ENCODE results near the gene KCNQ1OT1.

The KCNQ1OT1 gene

DNA sequence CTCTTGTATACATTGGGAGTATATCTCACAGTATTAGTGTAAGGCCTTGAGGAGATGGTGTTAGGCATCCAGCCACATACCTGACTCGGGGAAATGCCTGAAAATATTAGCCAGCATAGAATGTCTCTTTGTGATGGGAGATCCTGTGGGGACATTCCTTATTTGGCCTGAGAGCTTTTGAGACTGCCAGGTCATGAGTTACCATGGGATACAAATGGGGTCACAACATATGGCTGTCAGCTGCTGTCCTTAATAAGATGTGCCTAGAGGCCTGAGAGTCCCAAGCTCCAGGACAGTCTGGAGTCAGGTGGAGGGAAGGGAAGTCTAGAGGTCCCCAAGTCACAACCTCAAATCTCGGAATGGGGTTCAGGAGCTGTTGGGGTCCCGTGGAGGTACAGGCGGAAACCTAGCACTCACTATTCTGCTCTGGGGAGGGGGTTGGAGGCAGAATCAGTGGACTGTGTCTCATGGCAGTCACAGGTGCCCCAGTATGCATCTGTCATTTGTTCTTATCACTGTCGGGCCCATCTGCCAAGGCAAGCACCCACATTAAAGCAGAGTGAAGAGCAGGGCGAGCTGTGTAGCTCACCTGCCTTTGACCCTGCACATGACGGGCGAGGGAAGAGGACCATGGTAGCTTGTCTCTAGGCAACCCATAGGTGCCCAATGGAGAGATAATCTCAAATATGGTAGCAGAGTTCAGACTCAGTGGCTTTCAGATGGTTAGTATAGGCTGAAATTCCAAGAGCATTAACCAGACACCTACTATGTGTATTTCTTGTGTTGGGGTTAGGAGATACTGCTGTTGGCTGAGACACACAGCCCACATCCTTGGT is 29.9 kb downstream of the KCNQ1OT1 start:
- no peak for DNase-seq (ENCODE audit: low read depth)
- no peak overlapping the region for H3K4me3 ChIP-seq (ENCODE audit: low read length)
- TF ChIP-seq, protein P1, sequence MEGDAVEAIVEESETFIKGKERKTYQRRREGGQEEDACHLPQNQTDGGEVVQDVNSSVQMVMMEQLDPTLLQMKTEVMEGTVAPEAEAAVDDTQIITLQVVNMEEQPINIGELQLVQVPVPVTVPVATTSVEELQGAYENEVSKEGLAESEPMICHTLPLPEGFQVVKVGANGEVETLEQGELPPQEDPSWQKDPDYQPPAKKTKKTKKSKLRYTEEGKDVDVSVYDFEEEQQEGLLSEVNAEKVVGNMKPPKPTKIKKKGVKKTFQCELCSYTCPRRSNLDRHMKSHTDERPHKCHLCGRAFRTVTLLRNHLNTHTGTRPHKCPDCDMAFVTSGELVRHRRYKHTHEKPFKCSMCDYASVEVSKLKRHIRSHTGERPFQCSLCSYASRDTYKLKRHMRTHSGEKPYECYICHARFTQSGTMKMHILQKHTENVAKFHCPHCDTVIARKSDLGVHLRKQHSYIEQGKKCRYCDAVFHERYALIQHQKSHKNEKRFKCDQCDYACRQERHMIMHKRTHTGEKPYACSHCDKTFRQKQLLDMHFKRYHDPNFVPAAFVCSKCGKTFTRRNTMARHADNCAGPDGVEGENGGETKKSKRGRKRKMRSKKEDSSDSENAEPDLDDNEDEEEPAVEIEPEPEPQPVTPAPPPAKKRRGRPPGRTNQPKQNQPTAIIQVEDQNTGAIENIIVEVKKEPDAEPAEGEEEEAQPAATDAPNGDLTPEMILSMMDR (conservative IDR thresholded peaks at IDR 0.05; ENCODE audit: low read depth, low read length), result no peak

DNA sequence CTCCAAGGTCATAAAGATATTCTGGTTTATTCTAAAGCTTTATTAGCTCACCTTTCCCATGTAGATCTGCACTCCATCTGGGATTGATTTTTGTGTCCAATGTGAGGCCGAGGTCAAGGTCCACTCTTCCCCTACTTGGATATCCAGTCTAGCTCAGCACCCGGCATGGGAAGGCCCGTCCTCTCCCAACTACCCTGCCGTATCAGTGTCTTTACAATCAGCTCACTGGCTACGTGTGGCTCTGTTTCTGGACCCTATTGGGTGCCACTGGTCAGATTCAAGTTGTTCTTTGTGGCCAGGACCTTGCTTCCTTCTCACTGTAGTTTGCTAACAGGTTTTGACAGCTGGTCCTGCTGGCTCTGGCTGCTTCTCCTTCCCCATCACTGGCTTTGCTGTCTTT is 30.9 kb downstream of the KCNQ1OT1 start:
- H3K4me3 ChIP-seq (ENCODE audit: low read length), result no peak overlapping the region
- no peak for DNase-seq (ENCODE audit: low read depth)
- TF ChIP-seq, protein P1 (conservative IDR thresholded peaks at IDR 0.05; ENCODE audit: low read depth, low read length), result no peak

DNA sequence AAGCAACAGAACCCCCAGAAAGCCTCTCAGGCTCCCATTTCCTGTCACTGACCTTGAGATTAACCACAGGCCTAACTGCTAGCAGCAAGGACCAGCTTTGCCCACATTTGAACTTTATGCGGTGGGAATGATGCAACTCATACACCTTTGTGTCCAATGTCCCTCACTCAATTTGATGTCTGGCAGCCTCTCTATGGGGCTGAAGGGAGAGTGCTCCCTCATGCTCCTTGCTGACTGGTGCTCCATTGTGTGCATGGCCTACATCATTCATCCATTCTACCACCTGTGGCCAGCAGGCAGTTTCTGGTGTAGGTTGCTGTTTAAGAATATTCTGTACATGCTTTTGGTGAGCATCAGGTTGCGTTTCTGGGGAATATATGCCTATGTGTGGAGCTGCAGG is 31.9 kb downstream of the KCNQ1OT1 start:
- TF ChIP-seq, protein P1 (conservative IDR thresholded peaks at IDR 0.05; ENCODE audit: low read depth, low read length), result no peak
- H3K4me3 ChIP-seq (ENCODE audit: low read length), result no peak overlapping the region
- DNase-seq (ENCODE audit: low read depth), result no peak

GRCh38 chr11:2666828-2667570 is 32.8 kb downstream of the KCNQ1OT1 start:
- no peak overlapping the region for H3K4me3 ChIP-seq (ENCODE audit: low read length)
- DNase-seq (ENCODE audit: low read depth), result no peak
- TF ChIP-seq, protein P1 (conservative IDR thresholded peaks at IDR 0.05; ENCODE audit: low read depth, low read length), result no peak

GRCh38 chr11:2666401-2666741 is 33.4 kb downstream of the KCNQ1OT1 start:
- TF ChIP-seq, protein P1 (conservative IDR thresholded peaks at IDR 0.05; ENCODE audit: low read depth, low read length), result no peak
- DNase-seq (ENCODE audit: low read depth), result no peak
- no peak overlapping the region for H3K4me3 ChIP-seq (ENCODE audit: low read length)

GRCh38 chr11:2665526-2666400 is 34.0 kb downstream of the KCNQ1OT1 start:
- TF ChIP-seq, protein P1 (conservative IDR thresholded peaks at IDR 0.05; ENCODE audit: low read depth, low read length), result no peak
- DNase-seq (ENCODE audit: low read depth), result no peak
- H3K4me3 ChIP-seq (ENCODE audit: low read length), result no peak overlapping the region
